ENCODE results near the gene STIL.

- no peak for TF ChIP-seq CTCF (IDR thresholded peaks at IDR 0.05)
- no peak for TF ChIP-seq JUN (CRISPR knock-in tag; IDR thresholded peaks at IDR 0.05)
- TF ChIP-seq TP53 (CRISPR knock-in tag; IDR thresholded peaks at IDR 0.05): no peak
- TF ChIP-seq ZNF138 (CRISPR knock-in tag; conservative IDR thresholded peaks at IDR 0.05): no peak
- no peak for TF ChIP-seq PRRX2 (CRISPR knock-in tag; IDR thresholded peaks at IDR 0.05)
- TF ChIP-seq ZNF317 (CRISPR knock-in tag; IDR thresholded peaks at IDR 0.05; ENCODE audit: borderline replicate concordance, low read depth): no peak
- no peak for TF ChIP-seq IRF2 (CRISPR knock-in tag; IDR thresholded peaks at IDR 0.05; ENCODE audit: borderline replicate concordance, low read depth)
Observed at GRCh38 chr1:47210666-47211065, 103.3 kb downstream of the STIL start.
